Colon (tissue), 2 donors: ENCODE data around the gene CWH43.
"Not testable (repeated sequence)": the region's sequence is repeated elsewhere in the genome, so short reads cannot be mapped to it uniquely, and the experiment has no call there.

ENCODE experiments used
- FAIRE-seq: peaks from 2 replicates; lab custom pipeline; 2012; peaks lifted over from hg19 to GRCh38; lab: Jason Lieb, UNC
- donor health status: control.
- donor health status: control.

The CWH43 gene

GRCh38 chr4:49097505-49097904 lies 111.4 kb downstream of the CWH43 start:
- FAIRE-seq: not testable (repeated sequence)

- not testable (repeated sequence) for FAIRE-seq
These were observed 112.1 kb downstream of the CWH43 start for GRCh38 chr4:49098034-49098759.

GRCh38 chr4:49099831-49100444 lies 113.9 kb downstream of the CWH43 start:
- FAIRE-seq: not testable (repeated sequence)

- not testable (repeated sequence) for FAIRE-seq
These were observed 116.3 kb downstream of the CWH43 start for GRCh38 chr4:49102344-49102898.

GRCh38 chr4:49103436-49104136 lies 117.5 kb downstream of the CWH43 start:
- FAIRE-seq: not testable (repeated sequence)

- FAIRE-seq: not testable (repeated sequence)
These were observed 118.3 kb downstream of the CWH43 start for GRCh38 chr4:49104231-49104930.

- FAIRE-seq: not testable (repeated sequence)
These were observed 119.3 kb downstream of the CWH43 start for GRCh38 chr4:49105248-49105904.

- FAIRE-seq: not testable (repeated sequence)
These were observed 121.2 kb downstream of the CWH43 start for GRCh38 chr4:49107262-49107661.

- FAIRE-seq: not testable (repeated sequence)
These were observed 122.3 kb downstream of the CWH43 start for GRCh38 chr4:49108183-49108978.

- not testable (repeated sequence) for FAIRE-seq
These were observed 123.6 kb downstream of the CWH43 start for GRCh38 chr4:49109567-49110166.

- FAIRE-seq: not testable (repeated sequence)
These were observed 124.5 kb downstream of the CWH43 start for GRCh38 chr4:49110579-49110978.
